ENCODE results near the gene KCNMA1. TPM values are rescaled to one million over a fixed set of nuclear protein-coding genes. Genes with fewer than 3 reads are reported as not detected.
"Not testable (repeated sequence)": the region's sequence is repeated elsewhere in the genome, so short reads cannot be mapped to it uniquely, and the experiment has no call there.

The KCNMA1 gene
- total RNA-seq, 1 donor from 2014 or later, result 0.51 TPM

GRCh38 chr10:77605466-77605865 is 32.1 kb downstream of the KCNMA1 start:
- no peak for DNase-seq (ENCODE audit: low read depth in 2 of 2)

- DNase-seq (ENCODE audit: low read depth in 2 of 2), result no peak
Measured at GRCh38 chr10:77604941-77605351, 32.7 kb downstream of the KCNMA1 start.

- DNase-seq (ENCODE audit: low read depth in 2 of 2), result no peak
Measured at GRCh38 chr10:77604063-77604462, 33.5 kb downstream of the KCNMA1 start.

DNA sequence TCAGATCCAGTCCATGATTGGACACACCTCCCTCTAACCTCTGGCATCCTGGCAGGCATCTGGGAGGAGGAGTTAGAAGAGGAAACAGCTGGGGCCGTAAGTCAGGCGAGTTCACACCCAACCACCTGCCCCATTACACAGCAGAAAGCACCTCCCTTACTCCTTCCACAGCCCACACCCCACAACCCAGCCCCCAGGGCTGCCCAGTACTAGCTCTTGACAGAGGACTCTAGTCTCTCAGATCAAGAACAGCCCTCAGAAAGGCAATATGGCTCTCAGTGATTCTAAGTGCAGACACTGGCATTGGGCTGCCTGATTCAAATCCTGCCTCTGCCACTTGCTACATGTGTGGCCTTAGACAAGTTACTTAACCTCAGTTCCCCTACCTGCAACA is 34.1 kb downstream of the KCNMA1 start:
- DNase-seq (ENCODE audit: low read depth in 2 of 2), result peak in 1 of 2 donors; percentile 28

DNA sequence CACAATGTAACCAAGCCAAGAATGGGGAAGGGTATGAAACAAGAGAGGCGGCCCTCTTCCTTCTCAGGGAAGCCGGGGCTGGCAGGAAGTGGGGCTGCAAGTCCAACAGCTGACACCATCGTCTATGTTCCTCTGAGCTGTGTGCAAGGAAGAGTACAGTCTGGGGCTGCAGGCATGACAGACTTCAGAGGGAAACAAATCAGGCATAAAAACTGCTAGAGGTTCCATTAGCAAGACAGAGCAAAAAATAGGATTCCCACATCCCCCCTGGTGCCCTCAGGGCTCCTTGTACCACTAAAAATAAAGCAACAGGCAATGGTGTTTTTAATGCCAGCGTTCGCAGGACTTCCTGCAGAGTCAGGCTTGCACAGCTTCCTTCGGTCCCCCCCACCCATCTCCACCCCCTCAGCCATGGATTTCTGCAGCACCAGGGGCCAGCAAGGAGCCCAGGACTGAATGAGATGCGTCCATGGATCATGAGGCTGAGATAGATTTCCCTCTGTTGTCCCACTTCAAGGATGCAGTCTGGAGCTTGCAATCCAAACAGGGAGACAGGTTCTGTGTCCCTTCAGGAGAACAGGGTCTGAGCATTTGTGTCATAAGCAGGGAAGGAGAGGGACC is 34.6 kb downstream of the KCNMA1 start:
- DNase-seq (ENCODE audit: low read depth in 2 of 2), result no peak

- DNase-seq (ENCODE audit: low read depth in 2 of 2), result no peak
Measured at GRCh38 chr10:77602231-77602912, 35.2 kb downstream of the KCNMA1 start.

- DNase-seq (ENCODE audit: low read depth in 2 of 2), result no peak
Measured at GRCh38 chr10:77601488-77601887, 36.1 kb downstream of the KCNMA1 start.

DNA sequence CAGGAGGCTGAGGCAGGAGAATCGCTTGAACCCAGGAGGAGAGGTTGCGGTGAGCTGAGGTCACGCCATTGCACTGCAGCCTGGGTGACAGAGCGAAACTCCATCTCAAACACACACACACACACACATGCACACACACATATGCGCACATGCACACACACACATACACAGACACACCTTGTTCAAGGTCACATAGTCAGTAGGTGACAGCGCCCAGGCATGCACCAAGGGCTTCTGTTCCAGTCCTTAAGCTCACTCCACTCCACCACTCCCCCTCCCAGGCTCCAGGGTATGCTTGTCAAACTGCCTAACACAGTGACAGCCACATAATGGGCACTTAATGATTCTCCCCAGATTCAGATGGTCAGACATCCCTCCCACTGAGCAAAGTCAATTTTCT is 37.0 kb downstream of the KCNMA1 start:
- no peak for DNase-seq (ENCODE audit: low read depth in 2 of 2)

DNA sequence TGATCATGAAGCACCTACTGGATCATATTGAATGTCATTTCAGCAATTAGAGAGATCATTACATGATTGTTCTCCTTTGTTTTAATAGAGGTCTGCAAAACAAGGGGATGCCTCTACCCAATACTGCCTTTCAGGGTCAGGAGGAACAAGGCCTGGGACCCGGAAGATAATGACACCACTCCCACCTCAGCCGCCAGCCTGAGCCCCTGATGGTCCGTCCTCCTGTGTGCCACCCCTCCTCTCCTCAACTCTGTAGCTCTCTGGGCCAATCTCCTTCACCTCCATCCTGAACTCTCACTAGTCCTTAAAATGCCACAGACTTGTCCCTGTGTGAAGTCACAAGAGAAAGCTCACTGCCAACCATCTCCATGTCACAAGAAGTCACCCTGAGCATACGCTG is 38.0 kb downstream of the KCNMA1 start:
- DNase-seq (ENCODE audit: low read depth in 2 of 2), result no peak

GRCh38 chr10:77598606-77599005 is 39.0 kb downstream of the KCNMA1 start:
- DNase-seq (ENCODE audit: low read depth in 2 of 2), result no peak

- no peak for DNase-seq (ENCODE audit: low read depth in 2 of 2)
Measured at GRCh38 chr10:77597560-77597959, 40.0 kb downstream of the KCNMA1 start.

- no peak for DNase-seq (ENCODE audit: low read depth in 2 of 2)
Measured at GRCh38 chr10:77594471-77594783, 43.2 kb downstream of the KCNMA1 start.

GRCh38 chr10:77593771-77594470 is 43.7 kb downstream of the KCNMA1 start:
- no peak for DNase-seq (ENCODE audit: low read depth in 2 of 2)

DNA sequence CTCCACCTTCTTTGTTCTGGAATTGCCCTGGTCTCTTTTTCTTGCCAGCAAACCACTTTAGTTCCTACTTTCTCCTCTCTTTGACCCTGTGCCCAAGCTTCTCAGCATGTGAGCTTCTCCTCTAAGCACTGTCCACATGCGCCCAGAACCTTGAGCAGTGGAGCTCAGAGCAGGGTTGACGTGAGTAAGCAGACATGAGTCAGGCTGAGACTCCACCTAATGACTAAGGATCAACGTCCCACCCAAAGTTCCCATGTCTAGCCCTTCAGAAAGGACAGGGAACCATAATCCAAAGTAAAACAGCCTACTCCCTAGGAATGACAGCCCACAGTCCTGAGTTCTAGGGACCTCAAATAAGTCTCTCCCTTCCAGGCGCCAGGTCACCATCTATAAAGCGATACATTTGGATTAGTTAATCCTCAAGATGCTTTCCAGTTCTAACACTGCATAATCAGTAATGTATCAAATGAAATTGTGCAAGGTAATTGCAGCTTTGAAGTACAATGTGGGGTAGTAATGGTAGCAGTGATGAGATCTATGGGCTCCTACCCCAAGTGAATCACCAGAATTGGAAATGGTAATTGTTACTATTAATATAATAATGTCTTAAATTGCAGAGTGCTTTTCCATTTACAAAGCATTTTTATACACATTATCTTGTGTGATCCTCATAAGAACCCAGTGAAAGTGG is 44.5 kb downstream of the KCNMA1 start:
- DNase-seq (ENCODE audit: low read depth in 2 of 2), result peak in 1 of 2 donors; percentile 40

GRCh38 chr10:77592510-77592909 is 45.1 kb downstream of the KCNMA1 start:
- DNase-seq (ENCODE audit: low read depth in 2 of 2), result no peak

GRCh38 chr10:77591238-77591880 is 46.2 kb downstream of the KCNMA1 start:
- no peak for DNase-seq (ENCODE audit: low read depth in 2 of 2)

DNA sequence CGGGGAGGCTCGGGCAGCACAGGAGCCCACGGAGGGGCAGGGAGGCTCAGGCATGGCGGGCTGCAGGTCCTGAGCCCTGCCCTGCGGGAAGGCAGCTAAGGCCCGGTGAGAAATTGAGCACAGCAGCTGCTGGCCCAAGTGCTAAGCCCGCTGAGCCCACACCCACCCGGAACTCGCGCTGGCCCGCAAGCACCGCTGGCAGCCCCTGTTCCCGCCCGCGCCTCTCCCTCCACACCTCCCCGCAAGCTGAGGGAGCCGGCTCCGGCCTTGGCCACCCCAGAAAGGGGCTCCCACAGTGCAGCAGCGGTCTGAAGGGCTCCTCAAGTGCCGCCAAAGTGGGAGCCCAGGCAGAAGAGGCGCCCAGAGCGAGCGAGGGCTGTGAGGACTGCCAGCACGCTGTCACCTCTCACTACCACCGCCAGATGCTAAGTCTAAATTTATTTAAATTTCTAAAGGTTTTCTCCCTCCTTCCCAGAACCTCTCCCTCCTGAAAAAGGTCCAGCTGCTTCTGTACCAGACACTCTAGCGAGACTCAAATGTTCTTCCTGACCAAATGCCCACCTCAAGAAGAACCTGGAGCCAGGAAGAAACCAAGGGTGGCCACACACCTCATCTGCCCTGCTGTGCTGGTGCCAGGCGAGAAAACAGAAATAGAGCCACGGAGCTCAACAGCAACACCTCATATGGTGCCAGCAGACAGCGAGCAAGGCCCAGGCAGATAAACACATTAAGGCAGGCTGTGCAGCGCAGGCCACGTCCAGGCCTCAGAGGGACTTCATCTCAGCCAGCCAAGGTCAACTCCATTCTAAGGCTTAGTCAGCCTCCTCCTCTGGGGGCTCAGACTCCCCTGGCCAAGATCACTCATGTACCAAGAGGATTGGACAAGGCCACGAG is 47.0 kb downstream of the KCNMA1 start:
- no peak for DNase-seq (ENCODE audit: low read depth in 2 of 2)

GRCh38 chr10:77589703-77590102 is 47.9 kb downstream of the KCNMA1 start:
- DNase-seq (ENCODE audit: low read depth in 2 of 2), result not testable (repeated sequence)

DNA sequence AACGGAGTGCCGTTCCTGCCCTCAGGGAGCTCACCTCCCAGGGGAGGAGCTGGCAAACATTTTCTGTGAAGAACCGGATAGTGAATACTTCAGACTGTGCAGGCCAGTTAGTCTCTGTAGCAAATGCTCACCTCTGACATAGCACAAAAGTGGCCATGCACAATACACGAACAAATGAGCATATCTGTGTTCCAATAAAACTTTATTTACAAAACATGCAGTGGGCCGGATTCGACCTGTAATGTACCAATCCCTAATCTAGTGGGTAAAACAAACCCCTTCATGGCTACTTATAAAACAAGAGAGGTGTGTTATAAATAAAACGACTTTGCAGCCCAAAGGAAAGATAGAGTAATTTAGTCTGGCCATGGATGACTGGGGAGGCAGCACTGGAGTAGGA is 48.7 kb downstream of the KCNMA1 start:
- no peak for DNase-seq (ENCODE audit: low read depth in 2 of 2)

- DNase-seq (ENCODE audit: low read depth in 2 of 2), result no peak
Measured at GRCh38 chr10:77587416-77587790, 50.2 kb downstream of the KCNMA1 start.

All from dermis microvascular lymphatic vessel endothelial cell (primary cell).